NCI-H446 (cell line): ENCODE results near the gene C4orf54.

Experiments
- DNase-seq, 2 experiments: peaks; one replicate each; lab custom pipeline; 2025; lab: John Stamatoyannopoulos, UW

The C4orf54 gene

GRCh38 chr4:99657798-99658197 lies at the start of gene C4orf54:
Gene C4orf54, minus strand, starts transcription at chr4:99657828. Its CDS starts 3,180 bp downstream, at chr4:99654648.
- DNase-seq: no peak

GRCh38 chr4:99705891-99706290 lies 48.3 kb upstream of the C4orf54 start:
- no peak for DNase-seq

GRCh38 chr4:99696801-99697200 lies 39.2 kb upstream of the C4orf54 start:
- peak in 1 of 2 experiments; percentile 64 for DNase-seq

GRCh38 chr4:99693140-99693539 lies 35.5 kb upstream of the C4orf54 start:
- DNase-seq: no peak

- no peak for DNase-seq
Observed at GRCh38 chr4:99690990-99691389, 33.4 kb upstream of the C4orf54 start.

GRCh38 chr4:99690472-99690871 lies 32.8 kb upstream of the C4orf54 start:
- DNase-seq: no peak

GRCh38 chr4:99687120-99687519 lies 29.5 kb upstream of the C4orf54 start:
- no peak for DNase-seq

GRCh38 chr4:99685234-99685633 lies 27.6 kb upstream of the C4orf54 start:
- DNase-seq: no peak

GRCh38 chr4:99683895-99684294 lies 26.3 kb upstream of the C4orf54 start:
- no peak for DNase-seq

GRCh38 chr4:99679976-99680375 lies 22.3 kb upstream of the C4orf54 start:
- no peak for DNase-seq

- peak; percentile 45 to 87 for DNase-seq
Observed at GRCh38 chr4:99679204-99679603, 21.6 kb upstream of the C4orf54 start.

GRCh38 chr4:99677161-99677560 lies 19.5 kb upstream of the C4orf54 start:
- no peak for DNase-seq

GRCh38 chr4:99670409-99671073 lies 12.9 kb upstream of the C4orf54 start:
- DNase-seq: no peak

- DNase-seq: no peak
Observed at GRCh38 chr4:99669084-99669483, 11.5 kb upstream of the C4orf54 start.

GRCh38 chr4:99668472-99668871 lies 10.8 kb upstream of the C4orf54 start:
- no peak for DNase-seq

- no peak for DNase-seq
Observed at GRCh38 chr4:99665983-99666382, 8.4 kb upstream of the C4orf54 start.

GRCh38 chr4:99664716-99665115 lies 7.1 kb upstream of the C4orf54 start:
- no peak for DNase-seq

- DNase-seq: no peak
Observed at GRCh38 chr4:99661907-99662306, 4.3 kb upstream of the C4orf54 start.

GRCh38 chr4:99658666-99659065 lies 1.0 kb upstream of the C4orf54 start:
- DNase-seq: no peak

- DNase-seq: peak; percentile 18 to 83
Observed at GRCh38 chr4:99655308-99656081, 2.1 kb downstream of the C4orf54 start.

- DNase-seq: no peak
Observed at GRCh38 chr4:99654361-99654761, 3.3 kb downstream of the C4orf54 start.

- no peak for DNase-seq
Observed at GRCh38 chr4:99653916-99654315, 3.7 kb downstream of the C4orf54 start.

- DNase-seq: no peak
Observed at GRCh38 chr4:99652596-99653436, 4.8 kb downstream of the C4orf54 start.
